Thoracic aorta (tissue), 2 donors: ENCODE results near the gene TNS3. TPM values are rescaled to one million over a fixed set of nuclear protein-coding genes. Genes with fewer than 3 reads are reported as not detected.

Source experiments
- ATAC-seq: fragments of 150-250 bp; one replicate; pipeline ENCODE4 v1.8.0; 2017; ENCODE audit warnings: low read depth; ENCODE audit not compliant: insufficient number of reproducible peaks, low FRiP score
- DNase-seq: peaks from one replicate; pipeline ENCODE4 v3.0.0-alpha.2; 2020; ENCODE audit warnings: low spot score
- H3K27ac ChIP-seq, 2 donors: fragments of 200-600 bp; sonication (generic); 1 replicate in 1 of 2; 2 replicates in 1 of 2; pipeline ENCODE4 v1.5.1; 2016; ENCODE audit warnings: mild to moderate bottlenecking in 2 of 2, moderate library complexity in 2 of 2
- H3K27me3 ChIP-seq: fragments of 200-600 bp; sonication (generic); replicated peaks from 2 replicates; pipeline ENCODE4 v1.6.0; 2016; ENCODE audit warnings: mild to moderate bottlenecking; ENCODE audit not compliant: insufficient read depth
- H3K36me3 ChIP-seq: fragments of 200-600 bp; sonication (generic); one replicate; pipeline ENCODE4 v1.5.1; 2016
- H3K4me1 ChIP-seq, 2 donors: fragments of 200-600 bp; sonication (generic); 1 replicate in 1 of 2; 2 replicates in 1 of 2; pipeline versions ENCODE4 v1.5.1 to v1.6.0; 2016; ENCODE audit warnings: low read depth in 2 of 2, mild to moderate bottlenecking in 1 of 2; ENCODE audit not compliant: control insufficient read depth in 1 of 2
- H3K4me3 ChIP-seq: fragments of 200-600 bp; sonication (generic); 2 replicates; pipeline ENCODE4 v1.5.1; 2016; ENCODE audit warnings: mild to moderate bottlenecking
- H3K9me3 ChIP-seq: fragments of 200-600 bp; sonication (generic); 2 replicates; pipeline ENCODE4 v1.5.1; 2016
- CTCF ChIP-seq: fragments of 200-600 bp; sonication (generic); IDR thresholded peaks from one replicate; pipeline ENCODE4 v1.5.1; 2019; ENCODE audit warnings: antibody characterized with exemption
- total RNA-seq, 2 donors: library from RNA; depleted of rRNA; stranded (reverse); fragments of >200 nt; gene quantifications; one replicate each; pipeline versions ENCODE4 v1.1.0 to v1.2.3, GENCODE V29; 2016

TNS3 gene
- total RNA-seq, 2 donors from 2014 or later: 138 to 151 TPM

GRCh38 chr7:47308808-47309207 is 273.1 kb downstream of the TNS3 start:
- TF ChIP-seq CTCF: no peak
- ATAC-seq (no peak), DNase-seq (no peak)
- peaks cover 8 to 16% of the 10 kb centered on the region in 2 donors for H3K4me1 ChIP-seq
- no peaks in the 10 kb centered on the region for H3K27me3 ChIP-seq
- H3K4me3 ChIP-seq: no peak overlapping the region
- no peak overlapping the region for H3K27ac ChIP-seq
- H3K36me3 ChIP-seq: peaks cover 3% of the 10 kb centered on the region
- no peaks in the 10 kb centered on the region for H3K9me3 ChIP-seq

- ATAC-seq (no peak), DNase-seq (no peak)
- Histone ChIP-seq H3K4me1 (peaks cover 7 to 26% of the 10 kb centered on the region in 2 donors), H3K9me3 (no peaks in the 10 kb centered on the region), H3K27me3 (no peaks in the 10 kb centered on the region), H3K36me3 (peaks cover 9% of the 10 kb centered on the region), H3K27ac (no peak overlapping the region), H3K4me3 (no peak overlapping the region)
- TF ChIP-seq CTCF: no peak
Observed at GRCh38 chr7:47307311-47307710, 274.6 kb downstream of the TNS3 start.

- no peak for TF ChIP-seq CTCF
- no peak for ATAC-seq
- Histone ChIP-seq H3K36me3 (peaks cover 18% of the 10 kb centered on the region), H3K27me3 (no peaks in the 10 kb centered on the region), H3K9me3 (no peaks in the 10 kb centered on the region), H3K27ac (no peak overlapping the region), H3K4me1 (peaks cover 3 to 27% of the 10 kb centered on the region in 2 donors), H3K4me3 (no peak overlapping the region)
- DNase-seq: no peak
Observed at GRCh38 chr7:47304727-47305719, 276.9 kb downstream of the TNS3 start.

- no peak for DNase-seq
- no peak overlapping the region for H3K27ac ChIP-seq
Observed at GRCh38 chr7:47303695-47304453, 278.0 kb downstream of the TNS3 start.

More at GRCh38 chr7:47303695-47304453, 278.0 kb downstream of the TNS3 start:
- no peak for ATAC-seq
- H3K9me3 ChIP-seq: no peaks in the 10 kb centered on the region
- no peaks in the 10 kb centered on the region for H3K27me3 ChIP-seq
- H3K4me1 ChIP-seq: peaks cover 0 to 22% of the 10 kb centered on the region in 2 donors
- peaks cover 25% of the 10 kb centered on the region for H3K36me3 ChIP-seq
- TF ChIP-seq CTCF: no peak
- no peak overlapping the region for H3K4me3 ChIP-seq
